ENCODE results near the gene RALA. TPM values are rescaled to one million over a fixed set of nuclear protein-coding genes. Genes with fewer than 3 reads are reported as not detected.
A peak's percentile ranks its signal among the peaks of the same experiment; 100 is the strongest.

The RALA gene
- total RNA-seq, 1 donor from 2014 or later, result 59.5 TPM

- Histone ChIP-seq H2AFZ (replicated peaks) (no peak overlapping the region), H3K4me2 (no peak overlapping the region), H3K27ac (no peak overlapping the region), H3K9me3 (ENCODE audit: low read depth) (no peaks in the 10 kb centered on the region), H3K79me2 (ENCODE audit: low read depth) (no peaks in the 10 kb centered on the region), H3K36me3 (no peaks in the 10 kb centered on the region), H3K27me3 (no peaks in the 10 kb centered on the region), H3K4me1 (peaks cover 9% of the 10 kb centered on the region), H3K9ac (no peak overlapping the region), H4K20me1 (ENCODE audit: low read depth) (no peaks in the 10 kb centered on the region), H3K4me3 (no peak overlapping the region), H3F3A (ENCODE audit: low read depth) (no peaks in the 10 kb centered on the region)
- Mint-ChIP-seq H3K27ac (no peak overlapping the region), H3K4me1 (peaks cover 21% of the 10 kb centered on the region), H3K27me3 (ENCODE audit: insufficient read depth, low read depth) (peaks cover 2% of the 10 kb centered on the region), H3K4me3 (no peak overlapping the region), H3K36me3 (no peaks in the 10 kb centered on the region), H3K9me3 (peaks cover 6% of the 10 kb centered on the region)
- no peak for DNase-seq (ENCODE audit: low spot score)
- TF ChIP-seq EZH2phosphoT487 (IDR thresholded peaks at IDR 0.05) (no peak), CTCF (IDR thresholded peaks at IDR 0.05) (no peak), EZH2 (IDR thresholded peaks at IDR 0.05) (no peak)
Measured at GRCh38 chr7:39587393-39587792, 36.0 kb upstream of the RALA start.

GRCh38 chr7:39588416-39588815, 35.0 kb upstream of the RALA start:
- Histone ChIP-seq H3K9me3 (ENCODE audit: low read depth) (no peaks in the 10 kb centered on the region), H3K4me1 (peaks cover 9% of the 10 kb centered on the region), H3K9ac (no peak overlapping the region), H4K20me1 (ENCODE audit: low read depth) (no peaks in the 10 kb centered on the region), H3F3A (ENCODE audit: low read depth) (no peaks in the 10 kb centered on the region), H3K79me2 (ENCODE audit: low read depth) (no peaks in the 10 kb centered on the region), H3K4me2 (no peak overlapping the region), H3K27ac (no peak overlapping the region), H2AFZ (replicated peaks) (no peak overlapping the region), H3K4me3 (no peak overlapping the region), H3K27me3 (no peaks in the 10 kb centered on the region), H3K36me3 (no peaks in the 10 kb centered on the region)
- Mint-ChIP-seq H3K4me3 (no peak overlapping the region), H3K9me3 (peaks cover 6% of the 10 kb centered on the region), H3K27me3 (ENCODE audit: insufficient read depth, low read depth) (peaks cover 2% of the 10 kb centered on the region), H3K27ac (no peak overlapping the region), H3K4me1 (peaks cover 13% of the 10 kb centered on the region), H3K36me3 (no peaks in the 10 kb centered on the region)
- TF ChIP-seq EZH2 (IDR thresholded peaks at IDR 0.05), result no peak
- TF ChIP-seq CTCF (IDR thresholded peaks at IDR 0.05), result no peak
- TF ChIP-seq EZH2phosphoT487 (IDR thresholded peaks at IDR 0.05), result no peak
- no peak for DNase-seq (ENCODE audit: low spot score)

GRCh38 chr7:39589323-39590111, 33.9 kb upstream of the RALA start:
- no peaks in the 10 kb centered on the region for H3F3A ChIP-seq (ENCODE audit: low read depth)
- TF ChIP-seq EZH2phosphoT487 (IDR thresholded peaks at IDR 0.05) (no peak), EZH2 (IDR thresholded peaks at IDR 0.05) (no peak), CTCF (IDR thresholded peaks at IDR 0.05) (no peak)
- H3K4me3 ChIP-seq, result no peak overlapping the region
- no peak overlapping the region for H3K4me2 ChIP-seq
- peaks cover 9% of the 10 kb centered on the region for H3K4me1 ChIP-seq
- no peaks in the 10 kb centered on the region for H4K20me1 ChIP-seq (ENCODE audit: low read depth)
- no peak overlapping the region for H2AFZ ChIP-seq (replicated peaks)
- H3K27ac ChIP-seq, result no peak overlapping the region
- Mint-ChIP-seq H3K27me3 (ENCODE audit: insufficient read depth, low read depth) (peaks cover 2% of the 10 kb centered on the region), H3K4me1 (peaks cover 5% of the 10 kb centered on the region), H3K4me3 (no peak overlapping the region), H3K9me3 (peaks cover 11% of the 10 kb centered on the region), H3K36me3 (no peaks in the 10 kb centered on the region), H3K27ac (no peak overlapping the region)
- peak; percentile 44 for DNase-seq (ENCODE audit: low spot score)
- H3K36me3 ChIP-seq, result no peaks in the 10 kb centered on the region
- no peaks in the 10 kb centered on the region for H3K27me3 ChIP-seq
- H3K79me2 ChIP-seq (ENCODE audit: low read depth), result no peaks in the 10 kb centered on the region
- no peak overlapping the region for H3K9ac ChIP-seq
- H3K9me3 ChIP-seq (ENCODE audit: low read depth), result no peaks in the 10 kb centered on the region
